NCI-H748 (cell line): ENCODE results near the gene PSMB1.
"Not testable (repeated sequence)": the region's sequence is repeated elsewhere in the genome, so short reads cannot be mapped to it uniquely, and the experiment has no call there.

Experiments used
- DNase-seq: peaks from one replicate; lab custom pipeline; 2025; ENCODE audit not compliant: unreplicated experiment; lab: John Stamatoyannopoulos, UW

The PSMB1 gene

GRCh38 chr6:170536671-170537070 is 16.4 kb downstream of the PSMB1 start:
- no peak for DNase-seq

GRCh38 chr6:170535004-170535403 is 18.1 kb downstream of the PSMB1 start:
- DNase-seq: no peak

GRCh38 chr6:170533792-170534191 is 19.3 kb downstream of the PSMB1 start:
- no peak for DNase-seq

GRCh38 chr6:170532867-170533488 is 20.1 kb downstream of the PSMB1 start:
- DNase-seq: no peak

- peak; percentile 75 for DNase-seq
Observed at GRCh38 chr6:170529839-170530469, 23.2 kb downstream of the PSMB1 start.

- DNase-seq: not testable (repeated sequence)
Observed at GRCh38 chr6:170527995-170528394, 25.1 kb downstream of the PSMB1 start.

- no peak for DNase-seq
Observed at GRCh38 chr6:170525795-170526194, 27.3 kb downstream of the PSMB1 start.

- DNase-seq: no peak
Observed at GRCh38 chr6:170524172-170524502, 29.0 kb downstream of the PSMB1 start.

- no peak for DNase-seq
Observed at GRCh38 chr6:170523256-170524171, 29.6 kb downstream of the PSMB1 start.

- DNase-seq: peak; percentile 71
Observed at GRCh38 chr6:170522565-170523183, 30.4 kb downstream of the PSMB1 start.

- peak; percentile 90 for DNase-seq
Observed at GRCh38 chr6:170516783-170517616, 36.1 kb downstream of the PSMB1 start.

- DNase-seq: no peak
Observed at GRCh38 chr6:170514908-170515307, 38.2 kb downstream of the PSMB1 start.

GRCh38 chr6:170512249-170512648 is 40.9 kb downstream of the PSMB1 start:
- no peak for DNase-seq

- DNase-seq: no peak
Observed at GRCh38 chr6:170510631-170511030, 42.5 kb downstream of the PSMB1 start.

- DNase-seq: no peak
Observed at GRCh38 chr6:170509723-170510018, 43.4 kb downstream of the PSMB1 start.

GRCh38 chr6:170508892-170509722 is 44.0 kb downstream of the PSMB1 start:
- DNase-seq: not testable (repeated sequence)

GRCh38 chr6:170508275-170508674 is 44.8 kb downstream of the PSMB1 start:
- DNase-seq: not testable (repeated sequence)

- not testable (repeated sequence) for DNase-seq
Observed at GRCh38 chr6:170507728-170508127, 45.4 kb downstream of the PSMB1 start.

- no peak for DNase-seq
Observed at GRCh38 chr6:170506446-170506845, 46.7 kb downstream of the PSMB1 start.

GRCh38 chr6:170505306-170505705 is 47.8 kb downstream of the PSMB1 start:
- peak; percentile 68 for DNase-seq
